Measurements from ENCODE around the gene PRRC2B.

The PRRC2B gene

DNA sequence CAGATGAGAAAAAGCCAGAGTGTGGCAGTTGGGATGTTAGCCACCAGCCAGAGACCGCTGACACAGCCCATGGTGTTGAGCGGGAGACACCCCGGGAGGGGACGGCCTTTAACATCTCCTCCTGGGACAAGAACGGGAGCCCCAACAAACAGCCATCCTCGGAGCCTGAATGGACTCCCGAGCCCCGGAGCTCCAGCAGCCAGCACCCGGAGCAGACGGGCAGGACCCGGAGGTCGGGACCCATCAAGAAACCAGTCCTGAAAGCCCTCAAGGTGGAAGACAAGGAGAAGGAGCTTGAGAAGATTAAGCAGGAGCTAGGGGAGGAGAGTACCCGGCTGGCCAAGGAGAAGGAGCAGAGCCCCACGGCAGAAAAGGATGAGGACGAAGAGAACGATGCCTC lies 80.8 kb downstream of the PRRC2B start:
- DNase-seq = no peak

DNA sequence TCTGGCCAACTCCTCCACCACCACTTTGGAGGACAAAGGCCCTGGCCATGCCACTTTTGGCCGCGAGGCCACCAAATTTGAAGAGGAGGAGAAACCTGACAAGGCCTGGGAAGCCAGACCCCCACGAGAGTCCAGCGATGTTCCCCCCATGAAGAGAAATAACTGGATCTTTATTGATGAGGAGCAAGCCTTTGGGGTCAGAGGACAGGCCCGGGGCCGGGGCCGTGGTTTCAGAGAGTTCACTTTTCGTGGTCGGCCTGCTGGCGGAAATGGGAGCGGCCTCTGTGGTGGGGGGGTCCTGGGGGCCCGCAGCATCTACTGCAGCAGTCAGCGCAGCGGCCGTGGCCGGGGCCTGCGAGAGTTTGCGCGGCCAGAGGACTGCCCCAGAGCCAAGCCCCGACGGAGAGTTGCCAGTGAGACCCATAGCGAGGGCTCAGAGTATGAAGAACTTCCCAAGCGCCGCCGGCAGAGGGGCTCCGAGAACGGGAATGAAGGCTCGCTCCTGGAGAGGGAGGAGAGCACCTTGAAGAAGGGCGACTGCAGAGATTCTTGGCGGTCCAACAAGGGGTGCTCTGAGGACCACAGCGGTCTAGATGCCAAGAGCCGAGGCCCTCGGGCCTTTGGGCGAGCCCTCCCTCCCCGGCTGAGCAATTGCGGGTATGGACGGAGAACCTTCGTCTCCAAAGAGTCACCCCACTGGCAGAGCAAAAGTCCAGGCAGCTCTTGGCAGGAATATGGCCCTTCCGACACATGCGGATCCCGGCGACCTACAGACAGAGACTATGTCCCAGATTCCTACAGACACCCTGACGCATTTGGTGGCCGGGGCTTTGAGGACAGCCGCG lies 81.4 kb downstream of the PRRC2B start:
- no peak for DNase-seq

- DNase-seq = no peak
These were observed 82.3 kb downstream of the PRRC2B start for GRCh38 chr9:131475956-131476776.

- no peak for DNase-seq
These were observed 83.0 kb downstream of the PRRC2B start for GRCh38 chr9:131476777-131477345.

- no peak for DNase-seq
These were observed 83.5 kb downstream of the PRRC2B start for GRCh38 chr9:131477367-131477766.

GRCh38 chr9:131477816-131478419 lies 84.0 kb downstream of the PRRC2B start:
- no peak for DNase-seq

GRCh38 chr9:131478421-131478868 lies 84.6 kb downstream of the PRRC2B start:
- no peak for DNase-seq

DNA sequence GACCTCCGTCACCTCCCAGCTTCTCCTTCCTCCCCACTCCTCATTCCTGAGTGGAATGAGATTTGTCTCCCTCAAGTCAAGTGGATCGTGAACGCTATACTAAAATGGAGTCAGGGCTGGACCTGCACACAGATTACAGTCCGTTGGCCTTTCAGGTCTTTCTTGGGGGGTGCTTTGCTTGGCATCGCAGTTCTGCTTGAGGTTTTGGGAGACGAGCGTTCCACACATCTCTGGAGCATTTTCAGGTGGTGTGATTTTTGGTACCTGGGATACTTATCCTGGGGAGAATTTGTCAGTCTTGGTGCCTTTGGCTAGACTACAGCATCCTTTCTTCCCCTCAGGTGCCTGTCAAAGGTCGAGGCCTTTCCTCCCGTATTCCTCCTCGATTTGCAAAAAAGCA lies 85.0 kb downstream of the PRRC2B start:
- DNase-seq = no peak

DNA sequence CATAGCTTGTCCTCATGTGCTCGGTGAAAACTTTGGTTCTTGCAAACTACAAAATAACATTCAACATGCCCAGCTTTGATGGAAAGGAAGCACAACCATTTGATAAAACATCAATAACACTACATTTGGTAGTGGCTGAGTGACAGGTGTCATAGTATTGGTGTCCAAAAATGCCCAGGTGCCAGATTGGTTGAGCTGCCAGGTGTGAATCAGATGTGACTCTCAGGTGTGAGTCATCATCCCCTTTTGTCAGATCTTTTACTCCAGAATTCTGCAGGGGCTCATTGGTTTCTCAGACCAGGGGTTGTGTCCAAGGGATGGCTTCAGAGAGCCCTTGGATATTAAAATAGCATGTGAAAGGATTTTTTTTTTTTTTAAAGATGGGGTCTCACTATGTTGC lies 86.4 kb downstream of the PRRC2B start:
- DNase-seq = no peak

DNA sequence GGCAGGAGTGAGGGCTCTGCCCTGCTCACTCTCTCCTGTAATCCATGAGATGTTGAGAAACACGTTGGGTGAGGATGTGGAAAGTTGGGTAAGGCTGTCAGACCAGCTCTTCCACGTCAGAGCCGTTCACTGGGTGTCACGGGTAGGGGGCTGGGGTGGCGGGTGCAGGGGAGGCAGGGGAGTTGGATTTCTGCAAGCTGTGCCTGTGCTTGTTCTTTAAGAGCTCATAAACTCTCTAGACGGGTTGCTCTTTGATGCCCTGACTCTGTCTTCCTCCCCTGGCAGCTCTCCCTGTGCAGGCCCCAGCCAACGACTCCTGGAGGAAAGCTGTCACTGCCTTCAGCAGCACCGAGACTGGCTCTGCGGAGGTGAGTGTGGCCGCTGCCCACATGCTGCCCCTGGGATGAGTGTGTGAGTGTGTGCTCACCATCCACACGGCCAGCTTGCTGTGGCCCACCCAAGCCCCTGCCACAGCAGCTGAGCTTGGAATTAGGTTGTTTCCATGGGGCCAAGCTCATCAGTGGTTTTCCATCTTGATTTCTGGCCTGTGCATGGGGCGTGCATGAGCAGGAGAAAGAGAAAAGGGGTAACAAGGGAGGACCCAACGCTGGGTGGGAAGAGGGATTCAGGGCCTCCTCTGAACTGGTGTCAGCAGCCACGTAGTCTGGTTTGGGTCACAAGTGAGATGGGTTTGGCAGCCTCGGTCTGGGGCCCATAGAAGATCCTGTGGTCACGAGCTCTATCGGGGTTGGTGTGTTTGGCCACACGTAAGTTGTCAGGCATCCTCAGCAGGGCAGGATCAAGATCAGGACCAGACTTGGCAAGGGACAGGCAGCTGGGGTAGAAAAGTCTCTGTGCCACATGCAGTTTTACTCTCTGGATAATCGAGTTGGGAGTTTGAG lies 87.8 kb downstream of the PRRC2B start:
- no peak for DNase-seq

DNA sequence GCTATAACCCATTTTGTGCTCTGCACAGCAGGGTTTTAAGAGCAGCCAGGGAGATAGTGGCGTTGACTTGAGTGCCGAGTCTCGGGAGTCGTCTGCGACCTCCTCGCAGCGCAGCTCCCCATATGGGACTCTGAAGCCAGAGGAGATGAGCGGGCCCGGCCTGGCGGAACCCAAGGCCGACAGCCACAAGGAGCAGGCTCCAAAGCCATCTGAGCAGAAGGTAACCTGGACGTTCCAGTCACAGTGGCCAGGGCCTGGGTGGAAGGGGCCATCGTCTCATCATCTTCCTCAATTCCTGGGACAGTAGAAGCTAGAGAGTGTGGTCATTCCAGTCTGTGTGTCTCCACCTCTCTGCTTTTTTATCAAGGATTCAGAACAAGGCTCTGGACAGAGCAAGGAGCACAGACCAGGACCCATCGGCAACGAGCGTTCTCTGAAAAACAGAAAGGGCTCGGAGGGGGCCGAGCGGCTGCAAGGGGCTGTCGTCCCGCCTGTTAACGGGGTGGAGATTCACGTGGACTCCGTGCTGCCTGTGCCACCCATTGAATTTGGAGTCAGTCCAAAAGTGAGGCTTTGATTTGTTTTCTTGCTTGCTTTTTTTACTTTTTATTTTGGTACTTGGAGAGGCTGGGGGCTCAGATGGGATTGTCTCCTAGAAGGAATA lies 88.6 kb downstream of the PRRC2B start:
- no peak for DNase-seq

DNA sequence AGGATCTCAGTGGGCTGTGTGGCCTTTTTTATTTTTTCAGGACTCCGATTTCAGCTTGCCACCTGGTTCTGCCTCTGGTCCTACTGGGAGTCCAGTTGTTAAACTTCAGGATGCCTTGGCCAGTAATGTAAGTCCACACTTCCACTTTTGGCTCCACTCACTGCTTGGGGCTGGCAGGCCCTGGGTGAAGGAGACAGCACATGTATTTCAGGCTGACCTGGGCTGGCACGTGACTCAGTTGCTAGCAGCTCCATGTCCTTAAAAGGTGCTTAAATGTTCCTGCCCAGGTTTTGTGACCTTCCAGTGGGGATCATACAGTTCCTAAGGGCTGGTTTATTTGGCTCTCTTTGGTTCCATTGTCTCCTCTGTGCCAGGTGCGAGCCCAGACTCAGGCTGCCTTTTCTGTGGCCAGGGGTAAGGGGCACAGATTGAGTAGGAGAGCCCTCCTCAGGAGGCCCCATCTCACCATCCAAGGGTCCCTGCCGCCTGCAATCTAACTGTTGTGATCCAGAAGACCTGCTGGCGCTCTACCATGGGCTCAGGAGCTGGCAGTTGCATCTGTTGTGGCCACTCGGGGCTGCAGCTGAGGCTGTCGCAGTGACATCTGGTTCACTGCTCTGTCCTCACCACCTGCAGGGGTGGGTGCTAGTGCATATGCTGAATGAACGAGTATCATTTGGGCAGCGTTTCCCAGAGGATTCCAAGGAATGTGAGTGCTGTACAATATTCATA lies 89.6 kb downstream of the PRRC2B start:
- DNase-seq = no peak

DNA sequence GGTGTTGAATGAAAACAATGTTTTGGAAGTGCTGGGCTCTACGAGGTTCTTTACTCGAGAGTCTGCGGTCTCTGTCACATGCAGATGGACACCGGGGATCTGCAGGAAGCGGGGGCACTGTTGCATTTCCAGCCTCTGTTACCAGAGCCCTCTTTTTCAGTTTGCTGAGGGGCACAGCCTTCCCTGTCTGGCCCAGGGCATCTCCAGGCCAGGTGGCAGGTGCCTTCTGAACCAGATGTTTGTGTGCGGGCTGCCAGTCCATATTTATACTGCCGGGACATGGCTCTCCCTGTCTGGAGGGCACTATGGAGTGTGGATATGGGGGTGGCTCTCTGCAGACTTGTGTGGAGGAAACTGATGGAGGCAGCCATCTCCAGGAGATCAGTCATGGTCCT lies 90.2 kb downstream of the PRRC2B start:
- no peak for DNase-seq

DNA sequence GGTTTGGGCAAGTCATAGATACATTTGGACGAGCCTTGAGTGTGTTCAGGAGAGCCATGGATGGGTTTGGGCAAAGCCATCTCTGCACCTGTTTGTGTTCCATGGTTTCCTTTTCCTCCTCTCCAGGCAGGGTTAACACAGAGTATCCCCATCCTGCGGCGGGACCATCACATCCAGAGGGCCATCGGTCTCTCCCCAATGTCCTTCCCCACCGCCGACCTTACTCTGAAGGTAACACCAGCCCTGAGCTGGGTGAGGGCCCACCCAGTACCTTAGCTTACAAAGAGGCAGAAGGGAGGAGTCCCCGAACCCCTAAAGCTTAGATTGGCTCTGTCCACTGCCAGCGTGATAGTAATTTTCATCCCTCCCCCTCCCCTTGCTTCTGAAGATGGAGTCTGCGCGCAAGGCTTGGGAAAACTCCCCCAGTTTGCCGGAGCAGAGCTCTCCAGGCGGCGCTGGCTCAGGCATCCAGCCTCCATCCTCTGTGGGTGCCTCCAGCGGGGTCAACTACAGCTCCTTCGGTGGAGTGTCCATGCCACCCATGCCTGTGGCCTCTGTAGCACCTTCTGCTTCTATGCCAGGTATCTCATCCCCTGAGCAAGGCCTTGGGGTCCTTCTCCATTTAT lies 90.8 kb downstream of the PRRC2B start:
- DNase-seq = no peak

GRCh38 chr9:131485206-131485605 lies 91.3 kb downstream of the PRRC2B start:
- no peak for DNase-seq

- DNase-seq = no peak
These were observed 92.0 kb downstream of the PRRC2B start for GRCh38 chr9:131485728-131486422.

DNA sequence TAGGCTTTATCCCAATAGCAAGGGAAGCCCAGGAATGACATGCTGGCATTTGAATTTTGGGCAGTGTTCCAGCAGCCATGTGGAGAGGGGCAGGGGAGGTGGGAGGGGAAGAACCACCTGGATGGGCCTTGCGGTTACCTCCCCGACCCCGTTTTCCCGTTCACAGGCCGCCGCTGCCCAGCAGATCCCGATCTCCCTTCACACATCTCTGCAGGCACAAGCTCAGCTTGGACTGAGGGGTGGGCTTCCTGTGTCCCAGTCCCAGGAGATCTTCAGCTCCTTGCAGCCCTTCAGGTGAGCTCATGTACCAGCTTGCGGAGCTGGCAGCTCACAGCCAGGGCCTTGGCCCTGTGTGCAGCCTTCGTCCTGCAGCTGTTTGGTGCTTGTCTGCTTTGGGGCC lies 93.1 kb downstream of the PRRC2B start:
- no peak for DNase-seq

GRCh38 chr9:131487621-131488031 lies 93.7 kb downstream of the PRRC2B start:
- no peak for DNase-seq

DNA sequence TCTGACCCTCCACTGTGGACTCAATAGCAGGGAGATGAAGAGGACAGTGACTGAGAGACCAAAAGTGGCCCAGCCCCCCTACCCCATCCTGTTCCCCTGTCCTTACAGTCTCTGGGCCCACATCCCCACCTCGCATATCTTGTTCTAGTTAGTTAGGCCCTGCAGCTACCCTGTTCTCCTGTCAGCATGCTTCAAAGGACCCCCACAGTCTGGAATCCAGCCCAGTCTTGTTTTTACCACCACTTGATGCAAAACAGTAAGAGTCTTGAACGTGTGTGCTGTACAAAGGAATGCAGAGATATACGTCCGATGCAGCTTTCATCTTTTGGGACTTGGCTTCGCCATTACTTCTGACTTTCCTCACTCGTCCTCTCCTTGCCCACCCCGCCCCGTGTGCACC lies 96.6 kb downstream of the PRRC2B start:
- DNase-seq = no peak
